Astrocyte (in vitro differentiated cells and primary cell): Measurements from ENCODE around the gene ITK. TPM values are rescaled to one million over a fixed set of nuclear protein-coding genes. Genes with fewer than 3 reads are reported as not detected.

Source experiments
- DNase-seq: peaks from one replicate; pipeline ENCODE4 v3.0.0-alpha.2; 2010; ENCODE audit warnings: low read depth
- FAIRE-seq: peaks from 2 replicates; lab custom pipeline; 2011; peaks lifted over from hg19 to GRCh38; lab: Jason Lieb, UNC
- H2AFZ ChIP-seq: 2 replicates; pipeline ENCODE4 v1.6.0; 2012; ENCODE audit warnings: low read depth, low read length, inconsistent platforms
- H3K27ac ChIP-seq: 2 replicates; pipeline ENCODE4 v1.5.1; 2011; ENCODE audit warnings: low read depth, low read length, inconsistent platforms
- H3K27me3 ChIP-seq: 2 replicates; pipeline ENCODE4 v1.6.0; 2011; ENCODE audit warnings: low read length, inconsistent platforms; ENCODE audit not compliant: insufficient read depth
- H3K36me3 ChIP-seq: 2 replicates; pipeline ENCODE4 v1.5.1; 2011; ENCODE audit warnings: low read length, inconsistent platforms; ENCODE audit not compliant: insufficient read depth
- H3K4me1 ChIP-seq: 2 replicates; pipeline ENCODE4 v1.5.1; 2011; ENCODE audit warnings: low read length, inconsistent platforms; ENCODE audit not compliant: insufficient read depth
- H3K4me2 ChIP-seq: 2 replicates; pipeline ENCODE4 v1.6.0; 2012; ENCODE audit warnings: low read length, inconsistent platforms
- H3K4me3 ChIP-seq: 2 replicates; pipeline ENCODE4 v1.5.1; 2011; ENCODE audit warnings: low read depth, mild to moderate bottlenecking, low read length, inconsistent platforms; ENCODE audit not compliant: insufficient read depth
- H3K79me2 ChIP-seq: 2 replicates; pipeline ENCODE4 v1.6.0; 2012; ENCODE audit warnings: mild to moderate bottlenecking, low read length, inconsistent platforms; ENCODE audit not compliant: insufficient read depth
- H3K9ac ChIP-seq: 2 replicates; pipeline ENCODE4 v1.6.0; 2012; ENCODE audit warnings: mild to moderate bottlenecking, low read length, inconsistent platforms
- H3K9me3 ChIP-seq: 2 replicates; pipeline ENCODE4 v1.5.1; 2012; ENCODE audit warnings: low read depth, mild to moderate bottlenecking, low read length, inconsistent platforms; ENCODE audit not compliant: insufficient read depth
- H4K20me1 ChIP-seq: 2 replicates; pipeline ENCODE4 v1.6.0; 2012; ENCODE audit warnings: low read length, inconsistent platforms; ENCODE audit not compliant: insufficient read depth
- H3K27ac Mint-ChIP-seq: one replicate; pipeline ENCODE4 v1.8.0; 2021; ENCODE audit warnings: mild to moderate bottlenecking, mixed read lengths; ENCODE audit not compliant: unreplicated experiment
- H3K27me3 Mint-ChIP-seq: one replicate; pipeline ENCODE4 v1.8.0; 2021; ENCODE audit warnings: low read depth, mixed read lengths; ENCODE audit not compliant: unreplicated experiment
- H3K36me3 Mint-ChIP-seq: one replicate; pipeline ENCODE4 v1.8.0; 2021; ENCODE audit warnings: low read depth, mixed read lengths; ENCODE audit not compliant: unreplicated experiment
- H3K4me1 Mint-ChIP-seq: one replicate; pipeline ENCODE4 v1.8.0; 2021; ENCODE audit warnings: low read depth, mixed read lengths; ENCODE audit not compliant: unreplicated experiment
- H3K4me3 Mint-ChIP-seq: one replicate; pipeline ENCODE4 v1.8.0; 2021; ENCODE audit warnings: mild to moderate bottlenecking, moderate library complexity, mixed read lengths; ENCODE audit not compliant: unreplicated experiment
- H3K9me3 Mint-ChIP-seq: one replicate; pipeline ENCODE4 v1.8.0; 2021; ENCODE audit warnings: mild to moderate bottlenecking, mixed read lengths; ENCODE audit not compliant: unreplicated experiment
- EZH2 ChIP-seq: IDR thresholded peaks from 2 replicates; pipeline ENCODE4 v1.6.1; 2012; ENCODE audit warnings: mild to moderate bottlenecking, low read length, inconsistent platforms; ENCODE audit not compliant: insufficient read depth
- total RNA-seq: library from RNA; stranded (reverse); gene quantifications from 2 replicates; pipeline ENCODE4 v1.2.1, GENCODE V29; 2021
- TF ChIP-seq, protein P1 (sequence below): IDR thresholded peaks from 2 replicates; pipeline ENCODE4 v1.5.1; 2011; ENCODE audit warnings: low read depth, mild to moderate bottlenecking, inconsistent platforms, low read length, moderate library complexity; ENCODE audit not compliant: insufficient read depth

ITK gene
- total RNA-seq, 1 donor from 2014 or later, result 0.48 TPM

DNA sequence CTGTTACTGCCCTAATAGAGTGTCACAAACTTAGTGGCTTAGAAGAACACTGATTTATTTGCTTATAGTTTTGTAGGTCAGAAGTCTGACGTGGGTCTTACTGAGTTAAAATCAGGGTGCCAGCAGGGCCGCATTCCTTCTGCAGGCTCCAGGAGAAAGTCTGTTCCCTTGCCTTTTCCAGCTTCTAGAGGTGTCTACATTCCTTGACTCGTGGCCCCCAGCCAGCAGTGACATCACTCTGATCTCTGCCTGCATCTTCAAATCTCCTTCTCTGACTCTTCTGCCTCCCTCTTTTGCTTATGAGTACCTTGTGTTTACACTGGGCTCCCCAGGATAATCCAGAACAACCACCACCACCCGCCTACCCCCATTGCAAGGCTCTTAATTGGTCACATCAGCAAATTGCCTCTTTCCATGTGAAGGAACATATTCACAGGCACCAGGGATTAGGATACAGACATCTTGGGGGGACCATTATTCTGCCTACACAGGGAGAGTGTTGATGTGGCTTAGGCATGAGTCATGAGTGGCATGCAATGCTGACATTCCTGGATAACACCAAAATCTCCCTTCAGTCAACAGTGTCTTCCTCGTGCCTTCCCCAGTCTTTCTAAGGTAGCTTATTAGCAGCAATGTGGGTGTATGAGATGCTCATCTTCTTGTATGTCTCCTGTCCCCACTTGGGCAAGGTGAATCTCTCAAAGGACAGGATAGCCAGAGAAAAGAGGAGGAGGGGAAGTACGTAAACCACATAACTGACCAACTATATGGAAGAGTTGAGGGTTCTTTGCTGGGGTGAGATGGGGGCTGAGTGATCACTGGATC is 109.7 kb downstream of the ITK start:
- no peak overlapping the region for H2AFZ ChIP-seq
- Mint-ChIP-seq H3K9me3 (no peaks in the 10 kb centered on the region), H3K27me3 (no peaks in the 10 kb centered on the region), H3K27ac (peak overlapping the region; percentile 100), H3K4me3 (peak overlapping the region; percentile 72), H3K36me3 (peaks cover 14% of the 10 kb centered on the region), H3K4me1 (peaks cover 26% of the 10 kb centered on the region)
- no peaks in the 10 kb centered on the region for H3K9me3 ChIP-seq
- no peak overlapping the region for H3K9ac ChIP-seq
- no peak overlapping the region for H3K4me3 ChIP-seq
- TF ChIP-seq, protein P1, sequence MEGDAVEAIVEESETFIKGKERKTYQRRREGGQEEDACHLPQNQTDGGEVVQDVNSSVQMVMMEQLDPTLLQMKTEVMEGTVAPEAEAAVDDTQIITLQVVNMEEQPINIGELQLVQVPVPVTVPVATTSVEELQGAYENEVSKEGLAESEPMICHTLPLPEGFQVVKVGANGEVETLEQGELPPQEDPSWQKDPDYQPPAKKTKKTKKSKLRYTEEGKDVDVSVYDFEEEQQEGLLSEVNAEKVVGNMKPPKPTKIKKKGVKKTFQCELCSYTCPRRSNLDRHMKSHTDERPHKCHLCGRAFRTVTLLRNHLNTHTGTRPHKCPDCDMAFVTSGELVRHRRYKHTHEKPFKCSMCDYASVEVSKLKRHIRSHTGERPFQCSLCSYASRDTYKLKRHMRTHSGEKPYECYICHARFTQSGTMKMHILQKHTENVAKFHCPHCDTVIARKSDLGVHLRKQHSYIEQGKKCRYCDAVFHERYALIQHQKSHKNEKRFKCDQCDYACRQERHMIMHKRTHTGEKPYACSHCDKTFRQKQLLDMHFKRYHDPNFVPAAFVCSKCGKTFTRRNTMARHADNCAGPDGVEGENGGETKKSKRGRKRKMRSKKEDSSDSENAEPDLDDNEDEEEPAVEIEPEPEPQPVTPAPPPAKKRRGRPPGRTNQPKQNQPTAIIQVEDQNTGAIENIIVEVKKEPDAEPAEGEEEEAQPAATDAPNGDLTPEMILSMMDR, result no peak
- no peak for TF ChIP-seq EZH2
- no peak overlapping the region for H3K27ac ChIP-seq
- FAIRE-seq, result peak; percentile 95
- peak; percentile 49 for DNase-seq
- H3K79me2 ChIP-seq, result no peaks in the 10 kb centered on the region
- H3K4me1 ChIP-seq, result peaks cover 14% of the 10 kb centered on the region
- H3K27me3 ChIP-seq, result no peaks in the 10 kb centered on the region
- no peaks in the 10 kb centered on the region for H3K36me3 ChIP-seq
- H3K4me2 ChIP-seq, result peak overlapping the region; percentile 33
- H4K20me1 ChIP-seq, result no peaks in the 10 kb centered on the region

DNA sequence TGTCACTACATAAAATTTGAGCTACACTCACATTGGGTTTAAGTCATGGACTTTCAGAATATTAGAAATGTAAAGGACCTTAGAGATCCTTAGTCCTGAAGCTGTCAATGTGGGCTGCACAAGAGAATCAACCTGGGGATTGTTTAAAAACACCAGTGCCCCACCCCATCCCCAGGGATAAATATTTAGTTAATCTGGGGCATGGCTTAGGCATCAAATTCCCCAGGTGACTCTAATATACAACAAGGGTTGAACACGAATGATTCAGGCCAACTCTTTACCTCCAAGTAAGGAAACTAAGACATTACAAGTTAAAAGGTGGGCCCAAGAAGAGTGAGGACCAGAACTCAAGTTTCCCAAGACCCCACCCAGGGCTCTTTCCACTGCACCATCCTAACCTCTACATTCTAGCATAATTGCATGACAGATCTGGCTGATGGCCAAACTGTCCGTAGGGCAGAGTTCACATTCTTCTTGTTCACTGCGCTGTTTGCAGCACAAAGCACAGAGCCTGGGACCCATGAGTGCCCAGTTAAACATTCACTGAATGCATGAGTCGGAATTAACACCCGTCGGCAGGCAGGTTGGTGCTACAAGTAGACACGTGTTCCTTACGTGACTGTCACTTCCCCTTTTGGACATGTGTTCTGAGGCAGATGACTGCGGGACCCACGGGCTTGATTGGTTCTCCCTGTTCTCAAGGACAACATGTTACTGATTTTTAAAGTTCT is 110.5 kb downstream of the ITK start:
- DNase-seq (peak; percentile 10), FAIRE-seq (no peak)
- no peak for TF ChIP-seq EZH2
- TF ChIP-seq, protein P1, result no peak
- Mint-ChIP-seq H3K27ac (peak overlapping the region; percentile 100), H3K4me3 (peak overlapping the region; percentile 72), H3K9me3 (no peaks in the 10 kb centered on the region), H3K36me3 (peaks cover 17% of the 10 kb centered on the region), H3K27me3 (no peaks in the 10 kb centered on the region), H3K4me1 (peaks cover 26% of the 10 kb centered on the region)
- H4K20me1 ChIP-seq, result no peaks in the 10 kb centered on the region
- peaks cover 14% of the 10 kb centered on the region for H3K4me1 ChIP-seq
- peak overlapping the region; percentile 33 for H3K4me2 ChIP-seq
- H3K9me3 ChIP-seq, result no peaks in the 10 kb centered on the region
- H3K36me3 ChIP-seq, result no peaks in the 10 kb centered on the region
- no peak overlapping the region for H2AFZ ChIP-seq
- no peaks in the 10 kb centered on the region for H3K27me3 ChIP-seq
- no peak overlapping the region for H3K9ac ChIP-seq
- H3K27ac ChIP-seq, result no peak overlapping the region
- no peaks in the 10 kb centered on the region for H3K79me2 ChIP-seq
- H3K4me3 ChIP-seq, result no peak overlapping the region
